ENCODE measurements around the gene NCAM1.

The NCAM1 gene

DNA sequence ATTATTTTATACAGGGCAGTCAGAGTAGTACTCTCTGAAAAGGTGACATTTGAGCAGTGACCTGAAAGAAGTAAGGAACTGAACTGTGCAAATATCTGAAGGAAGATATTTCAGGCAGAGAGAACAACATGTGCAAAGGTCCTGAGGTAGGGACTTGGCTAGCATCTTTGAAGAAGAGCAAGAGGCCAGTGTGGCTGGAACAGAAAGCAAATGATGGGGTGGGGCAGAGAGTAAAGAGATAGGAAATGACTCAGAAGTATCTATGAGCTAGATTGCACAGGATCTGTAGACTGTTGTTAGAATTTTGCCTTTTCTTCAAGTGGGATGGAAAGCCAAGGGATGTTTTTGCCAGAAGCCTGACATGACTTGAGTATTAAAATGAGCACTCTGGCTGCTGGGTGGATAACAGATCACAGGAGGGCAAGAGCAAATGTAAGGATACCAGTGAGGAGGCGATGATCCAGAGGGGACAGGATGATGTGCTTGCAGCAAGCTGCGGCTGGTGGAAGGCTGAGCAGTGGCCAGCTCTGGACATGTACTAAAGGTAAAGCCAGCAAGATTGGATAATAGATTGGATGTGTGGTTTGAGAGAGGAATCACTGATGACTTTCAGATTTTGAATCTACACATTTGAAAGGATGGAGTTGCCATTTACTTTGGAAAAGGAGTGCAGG, 320.0 kb downstream of the NCAM1 start:
- TF ChIP-seq, protein P1, sequence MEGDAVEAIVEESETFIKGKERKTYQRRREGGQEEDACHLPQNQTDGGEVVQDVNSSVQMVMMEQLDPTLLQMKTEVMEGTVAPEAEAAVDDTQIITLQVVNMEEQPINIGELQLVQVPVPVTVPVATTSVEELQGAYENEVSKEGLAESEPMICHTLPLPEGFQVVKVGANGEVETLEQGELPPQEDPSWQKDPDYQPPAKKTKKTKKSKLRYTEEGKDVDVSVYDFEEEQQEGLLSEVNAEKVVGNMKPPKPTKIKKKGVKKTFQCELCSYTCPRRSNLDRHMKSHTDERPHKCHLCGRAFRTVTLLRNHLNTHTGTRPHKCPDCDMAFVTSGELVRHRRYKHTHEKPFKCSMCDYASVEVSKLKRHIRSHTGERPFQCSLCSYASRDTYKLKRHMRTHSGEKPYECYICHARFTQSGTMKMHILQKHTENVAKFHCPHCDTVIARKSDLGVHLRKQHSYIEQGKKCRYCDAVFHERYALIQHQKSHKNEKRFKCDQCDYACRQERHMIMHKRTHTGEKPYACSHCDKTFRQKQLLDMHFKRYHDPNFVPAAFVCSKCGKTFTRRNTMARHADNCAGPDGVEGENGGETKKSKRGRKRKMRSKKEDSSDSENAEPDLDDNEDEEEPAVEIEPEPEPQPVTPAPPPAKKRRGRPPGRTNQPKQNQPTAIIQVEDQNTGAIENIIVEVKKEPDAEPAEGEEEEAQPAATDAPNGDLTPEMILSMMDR (IDR thresholded peaks at IDR 0.05; ENCODE audit: low read depth, low read length), result no peak
- DNase-seq (ENCODE audit: extremely low read depth, low read depth), result no peak

DNA sequence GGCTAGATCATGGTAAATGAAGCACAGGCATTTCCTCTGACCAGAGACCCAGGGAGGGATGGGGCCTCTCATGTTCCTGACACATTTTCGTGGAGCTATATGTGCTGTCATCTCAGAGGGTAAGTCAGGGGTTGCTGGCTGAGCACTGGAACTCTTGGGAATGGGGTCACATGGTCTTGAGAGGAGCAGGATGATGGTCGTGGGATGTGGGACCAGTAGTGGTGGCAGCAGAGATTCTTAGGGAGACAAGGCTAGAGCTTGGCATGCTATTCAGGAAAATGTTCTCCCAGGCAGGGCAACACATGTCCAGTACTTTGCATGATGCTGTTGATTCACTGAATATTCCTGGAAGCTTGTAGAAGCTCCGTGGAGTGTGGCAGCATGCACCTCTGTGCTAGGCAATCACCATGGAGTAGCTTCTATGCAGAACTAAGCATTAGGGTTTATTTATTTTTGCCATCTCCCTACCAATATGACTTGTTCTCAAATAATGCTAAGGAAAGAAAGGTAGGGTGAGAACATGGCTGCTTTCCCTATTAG, 321.7 kb downstream of the NCAM1 start:
- TF ChIP-seq, protein P1 (IDR thresholded peaks at IDR 0.05; ENCODE audit: low read depth, low read length), result no peak
- DNase-seq (ENCODE audit: extremely low read depth, low read depth), result no peak

DNA sequence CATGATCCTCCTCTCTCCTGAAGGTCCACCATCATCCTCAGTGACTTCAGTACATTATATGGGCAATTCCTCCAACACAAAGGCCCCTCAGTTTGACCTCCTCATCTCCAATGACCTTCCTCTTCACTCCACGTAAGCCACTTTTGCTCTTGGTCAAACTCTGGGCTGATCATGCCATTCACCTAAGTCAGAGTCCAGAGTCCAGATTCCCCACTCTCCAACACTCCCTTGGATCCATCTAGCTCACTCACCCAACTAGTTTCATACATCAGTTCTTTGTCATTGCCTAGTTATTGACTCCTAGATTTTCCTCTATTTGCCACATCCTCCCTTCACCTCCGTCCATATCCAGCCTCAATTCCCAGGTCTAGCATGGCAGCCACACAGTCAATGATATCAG, 322.7 kb downstream of the NCAM1 start:
- TF ChIP-seq, protein P1 (IDR thresholded peaks at IDR 0.05; ENCODE audit: low read depth, low read length), result no peak
- no peak for DNase-seq (ENCODE audit: extremely low read depth, low read depth)

DNA sequence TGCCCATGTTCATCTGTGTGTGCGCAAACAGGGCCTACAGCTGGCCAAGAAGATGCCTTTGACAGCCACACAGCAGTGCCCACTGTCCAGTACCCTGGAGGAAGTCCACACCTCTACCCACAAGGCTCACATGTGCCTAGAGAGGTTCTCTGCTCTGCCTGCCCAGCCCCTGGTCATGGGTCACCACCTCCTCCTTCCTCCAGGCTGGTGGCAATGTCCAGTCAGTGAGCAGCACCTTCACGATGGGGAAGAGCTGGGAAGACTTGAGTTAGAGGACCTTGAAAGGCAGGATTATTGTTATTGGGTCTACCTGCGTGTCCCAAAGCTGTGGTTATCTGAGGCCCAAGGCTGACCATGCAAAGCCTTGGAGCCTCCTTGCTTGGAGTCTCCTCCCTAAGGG, 324.8 kb downstream of the NCAM1 start:
- TF ChIP-seq, protein P1 (IDR thresholded peaks at IDR 0.05; ENCODE audit: low read depth, low read length), result no peak
- DNase-seq (ENCODE audit: extremely low read depth, low read depth), result no peak

- TF ChIP-seq, protein P1 (IDR thresholded peaks at IDR 0.05; ENCODE audit: low read depth, low read length), result no peak
These were observed 325.6 kb downstream of the NCAM1 start for GRCh38 chr11:113286509-113287497.

DNA sequence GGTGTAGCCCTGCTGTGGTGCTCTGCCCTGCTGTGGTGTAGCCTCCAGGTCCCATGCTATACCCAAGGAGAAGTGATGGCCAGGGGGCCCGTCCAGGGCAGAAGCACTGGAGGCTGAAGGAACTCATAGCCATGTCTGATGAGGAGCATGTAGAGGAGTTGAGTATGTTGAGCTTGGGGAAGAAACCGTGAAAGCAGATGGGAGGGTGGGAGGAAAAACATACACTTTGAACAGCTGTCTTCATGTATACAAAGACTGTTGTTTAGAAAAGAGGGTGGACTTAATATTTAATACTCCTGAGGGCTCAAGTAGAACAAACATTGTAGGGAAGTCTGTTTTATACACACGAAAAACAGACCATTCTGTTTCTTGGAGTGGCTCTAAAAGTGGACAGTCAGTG, 326.6 kb downstream of the NCAM1 start:
- TF ChIP-seq, protein P1 (IDR thresholded peaks at IDR 0.05; ENCODE audit: low read depth, low read length), result no peak
- no peak for DNase-seq (ENCODE audit: extremely low read depth, low read depth)

More at GRCh38 chr11:113286509-113287497, 325.6 kb downstream of the NCAM1 start:
- no peak for DNase-seq (ENCODE audit: extremely low read depth, low read depth)
